GM12801 (cell line): ENCODE measurements around the gene REEP1.

Source experiments
- TF ChIP-seq, protein P1 (sequence below): IDR thresholded peaks from one replicate; pipeline ENCODE4 v1.5.1; 2011; ENCODE audit warnings: control low read depth; ENCODE audit not compliant: insufficient read length; ENCODE audit errors: extremely low read depth

Gene REEP1

GRCh38 chr2:86194751-86195054 is 142.7 kb downstream of the REEP1 start:
- TF ChIP-seq, protein P1, sequence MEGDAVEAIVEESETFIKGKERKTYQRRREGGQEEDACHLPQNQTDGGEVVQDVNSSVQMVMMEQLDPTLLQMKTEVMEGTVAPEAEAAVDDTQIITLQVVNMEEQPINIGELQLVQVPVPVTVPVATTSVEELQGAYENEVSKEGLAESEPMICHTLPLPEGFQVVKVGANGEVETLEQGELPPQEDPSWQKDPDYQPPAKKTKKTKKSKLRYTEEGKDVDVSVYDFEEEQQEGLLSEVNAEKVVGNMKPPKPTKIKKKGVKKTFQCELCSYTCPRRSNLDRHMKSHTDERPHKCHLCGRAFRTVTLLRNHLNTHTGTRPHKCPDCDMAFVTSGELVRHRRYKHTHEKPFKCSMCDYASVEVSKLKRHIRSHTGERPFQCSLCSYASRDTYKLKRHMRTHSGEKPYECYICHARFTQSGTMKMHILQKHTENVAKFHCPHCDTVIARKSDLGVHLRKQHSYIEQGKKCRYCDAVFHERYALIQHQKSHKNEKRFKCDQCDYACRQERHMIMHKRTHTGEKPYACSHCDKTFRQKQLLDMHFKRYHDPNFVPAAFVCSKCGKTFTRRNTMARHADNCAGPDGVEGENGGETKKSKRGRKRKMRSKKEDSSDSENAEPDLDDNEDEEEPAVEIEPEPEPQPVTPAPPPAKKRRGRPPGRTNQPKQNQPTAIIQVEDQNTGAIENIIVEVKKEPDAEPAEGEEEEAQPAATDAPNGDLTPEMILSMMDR = no peak

- TF ChIP-seq, protein P1 = no peak
Observed at GRCh38 chr2:86193901-86194567, 143.4 kb downstream of the REEP1 start.

GRCh38 chr2:86189782-86190416 is 147.5 kb downstream of the REEP1 start:
- TF ChIP-seq, protein P1 = no peak

DNA sequence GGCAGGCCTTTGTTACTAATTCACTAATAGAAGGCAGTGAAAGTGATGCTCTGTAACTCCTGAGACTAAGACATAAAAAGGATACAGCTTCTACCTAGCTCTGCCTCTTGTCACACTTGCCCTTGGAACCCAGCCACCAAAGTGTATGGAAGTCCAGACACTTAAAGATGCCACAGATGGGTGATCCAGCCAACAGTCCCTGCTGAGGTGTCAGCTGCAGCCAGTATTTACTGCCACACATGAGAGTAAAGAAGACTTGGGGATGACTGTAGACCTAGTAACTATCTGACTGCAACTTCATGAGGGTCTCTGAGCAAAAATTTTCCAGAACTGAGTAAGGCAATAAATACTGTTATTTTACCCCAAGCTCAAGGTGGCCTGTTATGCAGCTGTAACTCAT is 151.0 kb downstream of the REEP1 start:
- TF ChIP-seq, protein P1 = no peak

DNA sequence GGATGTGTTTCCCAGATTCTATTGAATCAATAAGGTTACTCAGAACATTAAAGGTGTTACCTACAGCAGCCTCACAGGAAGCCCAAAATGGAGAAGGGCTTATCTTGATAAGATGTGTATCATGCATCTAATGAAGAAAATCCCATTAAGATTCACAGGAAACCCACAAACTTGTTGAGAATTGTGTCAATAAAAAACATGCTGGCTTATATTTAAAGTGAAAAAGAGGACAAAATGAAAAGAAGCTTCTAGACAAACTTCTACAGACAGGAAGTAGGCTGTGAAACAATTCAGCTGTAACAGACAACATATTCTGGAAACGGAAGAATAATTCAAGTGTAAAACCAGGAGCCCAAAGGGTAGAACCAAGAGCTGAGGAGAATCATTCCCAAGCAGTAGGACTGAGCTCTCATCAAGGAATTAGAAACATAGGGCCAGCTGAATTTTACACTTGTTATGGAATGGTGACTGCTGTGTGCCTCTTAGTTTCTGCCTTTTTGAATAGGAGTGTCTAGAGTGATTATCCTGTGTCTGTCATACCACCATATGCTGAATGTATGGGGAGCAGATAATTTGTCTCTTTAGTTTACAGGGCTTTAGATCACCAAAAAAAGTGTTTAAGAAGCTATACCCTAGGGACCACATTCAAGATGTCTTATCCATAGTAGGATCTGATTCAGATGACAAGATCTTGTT is 151.8 kb downstream of the REEP1 start:
- TF ChIP-seq, protein P1 = no peak

DNA sequence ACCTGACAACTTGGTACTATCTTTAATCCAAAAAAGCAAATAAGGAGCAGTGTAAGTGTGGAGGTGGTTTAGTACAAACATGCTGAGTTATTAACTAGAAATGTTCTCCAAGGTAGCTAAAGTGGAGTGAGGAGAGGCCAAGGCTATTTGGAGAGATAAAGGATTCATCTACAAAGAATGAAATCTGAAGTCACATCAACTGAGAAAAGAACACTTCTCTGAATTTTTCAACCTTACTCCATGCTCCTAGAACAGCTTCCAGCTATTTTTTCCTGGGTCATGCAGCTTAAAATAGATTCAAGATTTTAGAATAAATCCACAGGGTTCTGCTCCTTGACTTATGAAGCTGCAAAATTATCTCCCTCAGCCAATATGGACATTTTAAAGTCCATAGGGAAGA is 160.8 kb downstream of the REEP1 start:
- TF ChIP-seq, protein P1 = no peak

DNA sequence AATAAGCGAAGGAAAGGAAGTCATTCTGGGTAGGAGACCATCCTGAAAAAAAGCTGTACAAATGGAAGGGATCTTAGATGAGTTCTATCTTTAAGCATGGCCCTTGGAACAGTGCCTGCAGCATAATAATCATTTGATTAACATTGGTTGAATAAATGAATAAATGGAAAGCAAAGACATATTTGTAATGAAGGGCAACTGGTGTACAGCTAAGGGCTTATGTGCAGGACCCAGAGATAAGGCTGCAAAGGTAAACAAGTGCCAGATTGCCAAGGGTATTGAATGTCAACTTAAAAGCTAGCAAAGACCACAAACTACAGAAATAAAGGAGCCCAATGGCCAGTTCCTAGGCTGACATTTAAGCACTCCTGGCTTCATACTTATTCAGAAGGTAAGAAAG is 161.6 kb downstream of the REEP1 start:
- TF ChIP-seq, protein P1 = no peak
